Measurements from ENCODE around the gene SMPD3.

Gene SMPD3

GRCh38 chr16:68310774-68311511 lies 137.4 kb downstream of the SMPD3 start, which contains the start of the genes PRMT7 and SLC7A6OS:
Gene PRMT7, plus strand, starts transcription at chr16:68311019. Its CDS starts 4,961 bp downstream, at chr16:68315980.
Gene SLC7A6OS, minus strand, starts transcription at chr16:68310946. Its CDS starts 20 bp downstream, at chr16:68310926.
- H3K36me3 ChIP-seq (ENCODE audit: control insufficient read depth in 5 of 5, insufficient read depth in 5 of 5, low read length in 5 of 5), result peaks cover 9 to 37% (median 17%) of the 10 kb centered on the region in 5 donors
- no peaks in the 10 kb centered on the region for H3K27me3 ChIP-seq (ENCODE audit: control insufficient read depth in 5 of 5, insufficient read depth in 4 of 5, low read length in 5 of 5)
- peak within 1 kb of the TSS; percentile 91 to 99 (median 97) for H3K4me3 ChIP-seq (ENCODE audit: low read depth in 1 of 5, low read length in 5 of 5)
- no peaks in the 10 kb centered on the region for H3K9me3 ChIP-seq (ENCODE audit: control insufficient read depth in 5 of 5, low read length in 5 of 5)
- H3K27ac ChIP-seq (ENCODE audit: low read depth, low read length), result peak within 1 kb of the TSS; percentile 81
- peaks cover 7 to 38% (median 34%) of the 10 kb centered on the region in 5 donors for H3K4me1 ChIP-seq (ENCODE audit: control insufficient read depth in 5 of 5, insufficient read depth in 5 of 5, low read length in 5 of 5)
- peak within 1 kb of the TSS; percentile 86 to 99 (median 95) for H3K9ac ChIP-seq (ENCODE audit: low read length in 5 of 5)

DNA sequence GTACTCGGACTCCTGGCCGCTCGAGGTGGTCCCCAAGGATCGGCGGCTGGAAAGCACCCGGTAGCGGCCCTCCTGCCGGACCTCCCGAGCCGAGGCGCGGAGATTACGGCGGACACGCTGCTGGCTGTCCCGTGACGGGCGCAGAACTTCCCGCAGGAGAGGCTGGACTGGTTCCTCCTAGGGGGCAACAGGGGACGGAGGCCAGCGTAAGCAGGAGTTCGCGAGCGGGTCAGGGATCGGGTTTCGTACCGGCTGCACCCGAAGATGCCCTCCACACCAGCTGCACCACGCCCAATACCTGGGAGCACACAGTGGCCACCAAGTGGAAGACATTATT lies 137.9 kb downstream of the SMPD3 start:
- peak overlapping the region; percentile 91 to 99 (median 97) for H3K4me3 ChIP-seq (ENCODE audit: low read depth in 1 of 5, low read length in 5 of 5)
- no peaks in the 10 kb centered on the region for H3K9me3 ChIP-seq (ENCODE audit: control insufficient read depth in 5 of 5, low read length in 5 of 5)
- peaks cover 9 to 37% (median 15%) of the 10 kb centered on the region in 5 donors for H3K36me3 ChIP-seq (ENCODE audit: control insufficient read depth in 5 of 5, insufficient read depth in 5 of 5, low read length in 5 of 5)
- H3K4me1 ChIP-seq (ENCODE audit: control insufficient read depth in 5 of 5, insufficient read depth in 5 of 5, low read length in 5 of 5), result peaks cover 7 to 38% (median 34%) of the 10 kb centered on the region in 5 donors
- H3K9ac ChIP-seq (ENCODE audit: low read length in 5 of 5), result peak overlapping the region; percentile 86 to 99 (median 95)
- H3K27me3 ChIP-seq (ENCODE audit: control insufficient read depth in 5 of 5, insufficient read depth in 4 of 5, low read length in 5 of 5), result no peaks in the 10 kb centered on the region
- H3K27ac ChIP-seq (ENCODE audit: low read depth, low read length), result peak overlapping the region; percentile 81

GRCh38 chr16:68309799-68310198 lies 138.5 kb downstream of the SMPD3 start:
- Histone ChIP-seq H3K27ac (ENCODE audit: low read depth, low read length) (peak overlapping the region; percentile 81), H3K27me3 (ENCODE audit: control insufficient read depth in 5 of 5, insufficient read depth in 4 of 5, low read length in 5 of 5) (no peaks in the 10 kb centered on the region), H3K4me3 (ENCODE audit: low read depth in 1 of 5, low read length in 5 of 5) (peak overlapping the region; percentile 91 to 99 (median 97)), H3K36me3 (ENCODE audit: control insufficient read depth in 5 of 5, insufficient read depth in 5 of 5, low read length in 5 of 5) (peaks cover 9 to 39% (median 20%) of the 10 kb centered on the region in 5 donors), H3K4me1 (ENCODE audit: control insufficient read depth in 5 of 5, insufficient read depth in 5 of 5, low read length in 5 of 5) (peaks cover 7 to 38% (median 34%) of the 10 kb centered on the region in 5 donors), H3K9ac (ENCODE audit: low read length in 5 of 5) (peak overlapping the region; percentile 60 to 99 (median 95)), H3K9me3 (ENCODE audit: control insufficient read depth in 5 of 5, low read length in 5 of 5) (no peaks in the 10 kb centered on the region)

All from subcutaneous abdominal adipose tissue (tissue), 5 donors.